ENCODE results near the gene TNS3.

- no peak for TF ChIP-seq CBX3 (IDR thresholded peaks at IDR 0.05; ENCODE audit: borderline replicate concordance, low read depth)
- TF ChIP-seq, protein P1, sequence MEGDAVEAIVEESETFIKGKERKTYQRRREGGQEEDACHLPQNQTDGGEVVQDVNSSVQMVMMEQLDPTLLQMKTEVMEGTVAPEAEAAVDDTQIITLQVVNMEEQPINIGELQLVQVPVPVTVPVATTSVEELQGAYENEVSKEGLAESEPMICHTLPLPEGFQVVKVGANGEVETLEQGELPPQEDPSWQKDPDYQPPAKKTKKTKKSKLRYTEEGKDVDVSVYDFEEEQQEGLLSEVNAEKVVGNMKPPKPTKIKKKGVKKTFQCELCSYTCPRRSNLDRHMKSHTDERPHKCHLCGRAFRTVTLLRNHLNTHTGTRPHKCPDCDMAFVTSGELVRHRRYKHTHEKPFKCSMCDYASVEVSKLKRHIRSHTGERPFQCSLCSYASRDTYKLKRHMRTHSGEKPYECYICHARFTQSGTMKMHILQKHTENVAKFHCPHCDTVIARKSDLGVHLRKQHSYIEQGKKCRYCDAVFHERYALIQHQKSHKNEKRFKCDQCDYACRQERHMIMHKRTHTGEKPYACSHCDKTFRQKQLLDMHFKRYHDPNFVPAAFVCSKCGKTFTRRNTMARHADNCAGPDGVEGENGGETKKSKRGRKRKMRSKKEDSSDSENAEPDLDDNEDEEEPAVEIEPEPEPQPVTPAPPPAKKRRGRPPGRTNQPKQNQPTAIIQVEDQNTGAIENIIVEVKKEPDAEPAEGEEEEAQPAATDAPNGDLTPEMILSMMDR (IDR thresholded peaks at IDR 0.05 in 2 of 3, conservative IDR thresholded peaks at IDR 0.05 in 1 of 3; ENCODE audit: control insufficient read depth in 2 of 3, extremely low read depth in 1 of 3, insufficient read depth in 1 of 3, low read depth in 3 of 3, low read length in 3 of 3), result no peak
- no peak for TF ChIP-seq ZNF217 (IDR thresholded peaks at IDR 0.05)
- TF ChIP-seq JUND (IDR thresholded peaks at IDR 0.05; ENCODE audit: low read depth, low read length), result no peak
- no peak for TF ChIP-seq POLR2A (IDR thresholded peaks at IDR 0.05; ENCODE audit: low read depth, low read length)
- no peak for TF ChIP-seq RAD21 (IDR thresholded peaks at IDR 0.05; ENCODE audit: insufficient read depth, low read depth, low read length)
- no peak for TF ChIP-seq CUX1 (IDR thresholded peaks at IDR 0.05; ENCODE audit: insufficient replicate concordance, low read depth, low read length)
- TF ChIP-seq ESRRA (IDR thresholded peaks at IDR 0.05; ENCODE audit: low read length), result no peak
These were observed 92.3 kb downstream of the TNS3 start for GRCh38 chr7:47489624-47490023.

Measured in GM12878 (cell line).